H1 (cell line): ENCODE data around the gene MRTFA. TPM values are rescaled to one million over a fixed set of nuclear protein-coding genes. Genes with fewer than 3 reads are reported as not detected.

Source experiments
- GABPA ChIP-seq: IDR thresholded peaks from 2 replicates; pipeline ENCODE4 v1.6.1; 2011; ENCODE audit warnings: mild to moderate bottlenecking, low read length, moderate library complexity, borderline replicate concordance; ENCODE audit not compliant: insufficient read depth
- KDM4A ChIP-seq: IDR thresholded peaks from one replicate; pipeline ENCODE4 v1.7.1; 2012; ENCODE audit warnings: low read depth, mild to moderate bottlenecking, moderate library complexity, low read length, inconsistent platforms; ENCODE audit not compliant: severe bottlenecking
- POLR2A ChIP-seq, 2 experiments: IDR thresholded peaks; 1 replicate in 1 of 2; 2 replicates in 1 of 2; pipeline ENCODE4 v1.6.1; 2011; ENCODE audit warnings: low read depth in 2 of 2, low read length in 2 of 2, mild to moderate bottlenecking in 2 of 2; ENCODE audit errors: control extremely low read depth in 1 of 2
- POLR2AphosphoS5 ChIP-seq: IDR thresholded peaks from 2 replicates; pipeline ENCODE4 v1.6.1; 2011; ENCODE audit warnings: low read depth, low read length
- RAD21 ChIP-seq, 2 experiments: IDR thresholded peaks in 1 of 2; conservative IDR thresholded peaks in 1 of 2; 2 replicates each; pipeline ENCODE4 v1.6.1; 2011; ENCODE audit warnings: low read depth in 2 of 2, low read length in 2 of 2, improper control_type of control experiment in 1 of 2, inconsistent platforms in 1 of 2, mild to moderate bottlenecking in 1 of 2, moderate library complexity in 1 of 2
- RNF2 ChIP-seq: fragments of 200-900, 300-1000 bp; sonication (generic); IDR thresholded peaks from 2 replicates; pipeline ENCODE4 v1.7.1; 2016; ENCODE audit warnings: borderline replicate concordance, low read depth, mild to moderate bottlenecking, antibody characterized with exemption, low read length; ENCODE audit not compliant: poor library complexity, severe bottlenecking; ENCODE audit errors: missing control alignments
- RXRA ChIP-seq: IDR thresholded peaks from 2 replicates; pipeline ENCODE4 v1.6.1; 2011; ENCODE audit warnings: low read depth, mild to moderate bottlenecking, low read length, moderate library complexity; ENCODE audit not compliant: insufficient read depth
- TAF1 ChIP-seq: IDR thresholded peaks from 2 replicates; pipeline ENCODE4 v1.6.1; 2011; ENCODE audit warnings: mild to moderate bottlenecking, low read depth, low read length
- ZNF274 ChIP-seq: IDR thresholded peaks from 2 replicates; pipeline ENCODE4 v1.7.0; 2012; ENCODE audit warnings: low read length, borderline replicate concordance; ENCODE audit errors: extremely low read depth
- polyA plus RNA-seq, 7 experiments: library from polyadenylated mRNA; depleted of rRNA in 3 of 7; stranded (reverse) in 5 of 7; unstranded in 2 of 7; fragments of >200 nt in 5 of 7; fragments of 200-250 nt in 2 of 7; gene quantifications; 1 replicate in 5 of 7; 2 replicates in 1 of 7; 4 replicates in 1 of 7; pipeline versions ENCODE4 v1.2.1 to v1.2.3, GENCODE V29; 2011 to 2013; ENCODE audit warnings: missing spikeins in 2 of 7, mixed read lengths in 2 of 7
- total RNA-seq: library from RNA; stranded (reverse); fragmentation: NEBNext Ultra II Directional; extraction: Animal tissue kit (Norgen Biotek cat#: 25700); gene quantifications from 2 replicates; pipeline ENCODE4 v1.2.1, GENCODE V29; 2021

Gene MRTFA
- total and polyA plus RNA-seq, 2 of the 8 experiments (the other 6 are each of a cell fraction or from before 2014, with no cell fraction given): 5.4 to 37.9 TPM

DNA sequence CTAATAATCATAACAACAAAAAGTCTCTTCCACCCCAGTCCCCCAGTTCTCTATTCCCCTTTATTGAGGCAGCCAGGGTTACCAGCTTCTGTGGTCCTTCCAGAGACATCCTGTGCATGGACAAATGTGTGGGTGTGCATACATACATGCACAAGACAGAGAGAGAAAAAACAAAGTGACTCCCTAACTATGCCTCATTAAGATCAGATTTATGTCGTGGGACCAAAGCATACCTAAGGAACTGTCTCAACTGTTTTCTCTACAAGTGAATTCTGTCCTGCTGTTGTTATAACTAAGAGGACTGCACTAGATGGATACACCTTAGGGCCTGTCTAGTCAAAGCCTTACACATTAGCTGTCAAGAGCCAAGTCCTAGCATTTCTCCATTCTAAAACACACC, 106.7 kb downstream of the MRTFA start (continued):
- TF ChIP-seq KDM4A (no peak), RNF2 (no peak), ZNF274 (no peak), TAF1 (no peak), RXRA (no peak), POLR2AphosphoS5 (no peak), POLR2A (IDR thresholded peaks at IDR 0.05; ENCODE audit: control extremely low read depth in 1 of 2, low read depth in 2 of 2, low read length in 2 of 2) (no peak), RAD21 (IDR thresholded peaks at IDR 0.05 in 1 of 2, conservative IDR thresholded peaks at IDR 0.05 in 1 of 2; ENCODE audit: low read depth in 2 of 2, low read length in 2 of 2) (no peak), GABPA (no peak)
